Measurements from ENCODE around the gene YIF1A. TPM values are rescaled to one million over a fixed set of nuclear protein-coding genes. Genes with fewer than 3 reads are reported as not detected.

YIF1A gene
- polyA plus RNA-seq, 3 donors: 50.0 to 81.1 (median 63.8) TPM

DNA sequence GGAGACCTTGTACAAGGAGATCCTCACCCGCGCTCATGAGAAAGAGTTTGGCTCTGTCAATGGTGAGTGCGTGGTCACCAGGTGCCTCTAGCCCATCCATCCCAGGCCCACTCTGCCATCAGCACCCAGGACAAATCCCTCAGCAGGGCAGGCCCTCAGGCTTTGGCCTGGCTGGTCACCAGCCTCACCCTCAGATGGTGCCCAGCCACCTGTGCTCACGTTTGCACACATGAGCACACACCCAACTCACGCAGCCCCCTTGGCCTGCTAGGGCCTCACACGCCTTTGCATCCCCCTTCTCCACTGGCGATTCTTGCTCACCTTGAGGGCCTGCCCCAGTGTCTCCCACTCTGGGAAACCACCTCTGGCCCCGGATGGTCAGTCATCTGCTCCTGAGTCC is 24.6 kb downstream of the YIF1A start:
- H3K4me1 ChIP-seq (ENCODE audit: control insufficient read depth in 1 of 2, insufficient read depth in 2 of 2, low read length in 2 of 2): peaks cover 19 to 20% of the 10 kb centered on the region in 2 donors
- H3K4me2 ChIP-seq (replicated peaks; ENCODE audit: extremely low read depth, low read length, poor library complexity, severe bottlenecking): no peak overlapping the region
- DNase-seq: no peak
- 98% methylated on average over 8 of the region's 8 CpGs for WGBS (ENCODE audit: insufficient coverage)
- H3K4me3 ChIP-seq (replicated peaks in 1 of 3; ENCODE audit: low read depth in 2 of 3, low read length in 3 of 3): no peak overlapping the region
- no peaks in the 10 kb centered on the region for H3K27me3 ChIP-seq (ENCODE audit: control insufficient read depth in 2 of 2, insufficient read depth in 2 of 2, low read length in 2 of 2)
- intact Hi-C loops (cut with micrococcal nuclease): no loop called here
- H3K4me3 Mint-ChIP-seq: no peak overlapping the region
- no peak overlapping the region for H2AFZ ChIP-seq (ENCODE audit: insufficient read depth, low read depth, low read length, poor library complexity, severe bottlenecking)
- peaks cover 7% of the 10 kb centered on the region for H4K20me1 ChIP-seq (ENCODE audit: insufficient read depth, low read length)
- peaks cover 4 to 11% (median 9%) of the 10 kb centered on the region in 3 donors for H3K27me3 Mint-ChIP-seq (ENCODE audit: low read depth in 3 of 3)
- H3K9ac ChIP-seq (ENCODE audit: insufficient read depth, low read length, poor library complexity, severe bottlenecking): no peak overlapping the region
- no peak overlapping the region for H3K27ac ChIP-seq (ENCODE audit: low read depth in 1 of 2, low read length in 2 of 2)
- H3K27ac Mint-ChIP-seq: no peak overlapping the region
- no peaks in the 10 kb centered on the region for H3K9me3 Mint-ChIP-seq
- no peaks in the 10 kb centered on the region for H3K36me3 ChIP-seq (replicated peaks in 1 of 2; ENCODE audit: control insufficient read depth in 1 of 2, insufficient read depth in 2 of 2, low read length in 2 of 2)
- peaks cover 16% of the 10 kb centered on the region for H3K4me1 Mint-ChIP-seq
- H3K36me3 Mint-ChIP-seq: peaks cover 5 to 10% of the 10 kb centered on the region in 2 donors
- H3K79me2 ChIP-seq (ENCODE audit: insufficient read depth, low read length): peaks cover 9% of the 10 kb centered on the region
- no peaks in the 10 kb centered on the region for H3K9me3 ChIP-seq (replicated peaks in 1 of 2; ENCODE audit: control insufficient read depth in 1 of 2, insufficient read depth in 1 of 2, low read length in 2 of 2)
- no peak for TF ChIP-seq CTCF (IDR thresholded peaks at IDR 0.05)

- H3K4me2 ChIP-seq (replicated peaks; ENCODE audit: extremely low read depth, low read length, poor library complexity, severe bottlenecking): no peak overlapping the region
- Mint-ChIP-seq H3K27me3 (ENCODE audit: low read depth in 3 of 3) (peaks cover 10 to 17% (median 13%) of the 10 kb centered on the region in 3 donors), H3K4me1 (peaks cover 13% of the 10 kb centered on the region), H3K27ac (no peak overlapping the region), H3K9me3 (peaks cover 0 to 5% (median 0%) of the 10 kb centered on the region in 7 donors), H3K36me3 (peaks cover 7 to 13% of the 10 kb centered on the region in 2 donors), H3K4me3 (no peak overlapping the region)
- no peak overlapping the region for H3K9ac ChIP-seq (ENCODE audit: insufficient read depth, low read length, poor library complexity, severe bottlenecking)
- peaks cover 1% of the 10 kb centered on the region for H4K20me1 ChIP-seq (ENCODE audit: insufficient read depth, low read length)
- intact Hi-C loops (cut with micrococcal nuclease): no loop called here
- no peaks in the 10 kb centered on the region for H3K9me3 ChIP-seq (replicated peaks in 1 of 2; ENCODE audit: control insufficient read depth in 1 of 2, insufficient read depth in 1 of 2, low read length in 2 of 2)
- no peak overlapping the region for H3K27ac ChIP-seq (ENCODE audit: low read depth in 1 of 2, low read length in 2 of 2)
- H2AFZ ChIP-seq (ENCODE audit: insufficient read depth, low read depth, low read length, poor library complexity, severe bottlenecking): no peak overlapping the region
- peaks cover 14 to 15% of the 10 kb centered on the region in 2 donors for H3K4me1 ChIP-seq (ENCODE audit: control insufficient read depth in 1 of 2, insufficient read depth in 2 of 2, low read length in 2 of 2)
- no peaks in the 10 kb centered on the region for H3K36me3 ChIP-seq (replicated peaks in 1 of 2; ENCODE audit: control insufficient read depth in 1 of 2, insufficient read depth in 2 of 2, low read length in 2 of 2)
- H3K79me2 ChIP-seq (ENCODE audit: insufficient read depth, low read length): peaks cover 3% of the 10 kb centered on the region
- no peak for TF ChIP-seq CTCF (IDR thresholded peaks at IDR 0.05)
- H3K4me3 ChIP-seq (replicated peaks in 1 of 3; ENCODE audit: low read depth in 2 of 3, low read length in 3 of 3): no peak overlapping the region
- WGBS (ENCODE audit: insufficient coverage): 96% methylated on average over 10 of the region's 10 CpGs
- no peak for DNase-seq
- peaks cover 0 to 5% of the 10 kb centered on the region in 2 donors for H3K27me3 ChIP-seq (ENCODE audit: control insufficient read depth in 2 of 2, insufficient read depth in 2 of 2, low read length in 2 of 2)
Observed at GRCh38 chr11:66263785-66264184, 25.2 kb downstream of the YIF1A start.
